GM23248 (cell line): Measurements from ENCODE around the gene NINJ1. TPM values are rescaled to one million over a fixed set of nuclear protein-coding genes. Genes with fewer than 3 reads are reported as not detected.
A peak's percentile ranks its signal among the peaks of the same experiment; 100 is the strongest.

Experiments
- DNase-seq: peaks from one replicate; pipeline ENCODE4 v3.0.0-alpha.2; 2015
- H2AFZ ChIP-seq: fragments of 200-600 bp; sonication (generic); 2 replicates; pipeline ENCODE4 v1.6.1; 2016; ENCODE audit warnings: antibody characterized with exemption
- H3F3A ChIP-seq: fragments of 200-600 bp; sonication (generic); 2 replicates; pipeline ENCODE4 v1.6.1; 2016; ENCODE audit warnings: mild to moderate bottlenecking, antibody characterized with exemption, mixed run types; ENCODE audit not compliant: insufficient read depth
- H3K27ac ChIP-seq: fragments of 200-600 bp; sonication (generic); 2 replicates; pipeline ENCODE4 v1.5.1; 2016; ENCODE audit warnings: mild to moderate bottlenecking
- H3K27me3 ChIP-seq: fragments of 200-600 bp; sonication (generic); replicated peaks from 2 replicates; pipeline ENCODE4 v1.6.1; 2016; ENCODE audit warnings: mild to moderate bottlenecking; ENCODE audit not compliant: insufficient read depth
- H3K36me3 ChIP-seq: fragments of 200-600 bp; sonication (generic); 2 replicates; pipeline ENCODE4 v1.6.1; 2016; ENCODE audit warnings: low read depth, mild to moderate bottlenecking
- H3K4me1 ChIP-seq: fragments of 200-600 bp; sonication (generic); 2 replicates; pipeline ENCODE4 v1.6.1; 2016; ENCODE audit warnings: mild to moderate bottlenecking; ENCODE audit not compliant: insufficient read depth
- H3K4me2 ChIP-seq: fragments of 200-600 bp; sonication (generic); one replicate; pipeline ENCODE4 v1.6.1; 2016; ENCODE audit warnings: mild to moderate bottlenecking; ENCODE audit not compliant: unreplicated experiment
- H3K4me3 ChIP-seq: fragments of 200-600 bp; sonication (generic); 2 replicates; pipeline ENCODE4 v1.5.1; 2016; ENCODE audit warnings: mild to moderate bottlenecking
- H3K79me2 ChIP-seq: fragments of 200-600 bp; sonication (generic); 2 replicates; pipeline ENCODE4 v1.6.1; 2016; ENCODE audit warnings: mild to moderate bottlenecking; ENCODE audit not compliant: insufficient read depth
- H3K9ac ChIP-seq: fragments of 200-600 bp; sonication (generic); 2 replicates; pipeline ENCODE4 v1.6.1; 2016; ENCODE audit warnings: mild to moderate bottlenecking
- H3K9me2 ChIP-seq: fragments of 200-600 bp; sonication (generic); 2 replicates; pipeline ENCODE4 v1.6.1; 2016; ENCODE audit warnings: mixed run types, mild to moderate bottlenecking, moderate library complexity; ENCODE audit not compliant: insufficient read depth
- H3K9me3 ChIP-seq: fragments of 200-600 bp; sonication (generic); one replicate; pipeline ENCODE4 v1.6.1; 2017; ENCODE audit warnings: low read depth
- H4K20me1 ChIP-seq: fragments of 200-600 bp; sonication (generic); 2 replicates; pipeline ENCODE4 v1.6.0; 2016; ENCODE audit not compliant: insufficient read depth
- EZH2 ChIP-seq: fragments of 200-600 bp; sonication (generic); IDR thresholded peaks from 2 replicates; pipeline ENCODE4 v1.6.1; 2018; ENCODE audit warnings: antibody characterized with exemption, mild to moderate bottlenecking; ENCODE audit not compliant: insufficient read depth, poor library complexity, severe bottlenecking
- EZH2phosphoT487 ChIP-seq: fragments of 200-600 bp; sonication (generic); IDR thresholded peaks from 2 replicates; pipeline ENCODE4 v1.6.1; 2018; ENCODE audit warnings: antibody characterized with exemption, moderate library complexity, mild to moderate bottlenecking, low read depth; ENCODE audit not compliant: insufficient read depth
- WGBS, 2 experiments: methylation state at CpG; one replicate each; pipeline ENCODE4 v1.1.6; 2015 to 2017; ENCODE audit warnings: low lambda C conversion rate in 2 of 2, low coverage in 1 of 2; ENCODE audit errors: missing lambda C conversion rate in 2 of 2; 5-methylcytosine and 5-hydroxymethylcytosine counted together
- in situ Hi-C: fragments of 300-500 bp; cut with MboI; formaldehyde crosslinking; loops from 2 replicates; pipeline ENCODE4 v1.15.0; 2020
- polyA plus RNA-seq: library from polyadenylated mRNA; unstranded; fragments of >200 nt; fragmentation: Nextera tagmentation; extraction: Ambion mirVana; gene quantifications from 2 replicates; pipeline ENCODE4 v1.2.1, GENCODE V29; 2016
- total RNA-seq: library from RNA; depleted of rRNA; stranded (reverse); fragments of >200 nt; shearing (Covaris generic); gene quantifications from 2 replicates; pipeline ENCODE4 v1.2.3, GENCODE V29; 2014

The NINJ1 gene
- total and polyA plus RNA-seq, 2 experiments from 2014 or later, result 24.9 to 44.2 TPM

GRCh38 chr9:93091056-93091452 lies 43.0 kb downstream of the NINJ1 start:
- in situ Hi-C loops, result no loop called here
- no peak overlapping the region for H3K9ac ChIP-seq
- no peaks in the 10 kb centered on the region for H3K79me2 ChIP-seq
- H4K20me1 ChIP-seq, result no peaks in the 10 kb centered on the region
- no peak overlapping the region for H3K4me3 ChIP-seq
- H3K9me2 ChIP-seq, result no peaks in the 10 kb centered on the region
- H3K27me3 ChIP-seq, result no peaks in the 10 kb centered on the region
- H3K4me2 ChIP-seq, result no peak overlapping the region
- no peaks in the 10 kb centered on the region for H3K36me3 ChIP-seq
- TF ChIP-seq EZH2phosphoT487 (no peak), EZH2 (no peak)
- no peak for DNase-seq
- peak overlapping the region; percentile 88 for H3K27ac ChIP-seq
- H3F3A ChIP-seq, result peaks cover 34% of the 10 kb centered on the region
- 47 to 54% methylated on average over 4 of the region's 4 CpGs for WGBS, 2 experiments
- H2AFZ ChIP-seq, result no peak overlapping the region
- no peaks in the 10 kb centered on the region for H3K9me3 ChIP-seq
- H3K4me1 ChIP-seq, result peaks cover 7% of the 10 kb centered on the region; the same call in 1 of the 2 replicates

- DNase-seq, result no peak
- Histone ChIP-seq H4K20me1 (no peaks in the 10 kb centered on the region), H3K27ac (no peak overlapping the region), H3K4me3 (no peak overlapping the region), H3K9ac (no peak overlapping the region), H3K9me2 (no peaks in the 10 kb centered on the region), H3K4me2 (no peak overlapping the region), H3K9me3 (no peaks in the 10 kb centered on the region), H3F3A (peaks cover 34% of the 10 kb centered on the region), H3K4me1 (peaks cover 7% of the 10 kb centered on the region; the same call in 1 of the 2 replicates), H2AFZ (no peak overlapping the region), H3K36me3 (no peaks in the 10 kb centered on the region), H3K27me3 (no peaks in the 10 kb centered on the region), H3K79me2 (no peaks in the 10 kb centered on the region)
- TF ChIP-seq EZH2phosphoT487 (no peak), EZH2 (no peak)
- in situ Hi-C loops, result no loop called here
- 88% methylated on average over 8 of the region's 8 CpGs for WGBS, 2 experiments
Measured at GRCh38 chr9:93090091-93090655, 43.9 kb downstream of the NINJ1 start.

- Histone ChIP-seq H3K4me3 (no peak overlapping the region), H3K4me2 (no peak overlapping the region), H3K79me2 (no peaks in the 10 kb centered on the region), H3K9me3 (no peaks in the 10 kb centered on the region), H3K27me3 (no peaks in the 10 kb centered on the region), H3F3A (peaks cover 34% of the 10 kb centered on the region), H3K36me3 (no peaks in the 10 kb centered on the region), H3K27ac (no peak overlapping the region), H3K4me1 (peaks cover 7% of the 10 kb centered on the region; the same call in 1 of the 2 replicates), H3K9me2 (no peaks in the 10 kb centered on the region), H3K9ac (no peak overlapping the region), H2AFZ (no peak overlapping the region), H4K20me1 (no peaks in the 10 kb centered on the region)
- TF ChIP-seq EZH2, result no peak
- TF ChIP-seq EZH2phosphoT487, result no peak
- in situ Hi-C loops, result no loop called here
- WGBS, 2 experiments, result 56 to 71% methylated on average over 9 to 12 of the region's 12 CpGs
- no peak for DNase-seq
Measured at GRCh38 chr9:93089481-93089991, 44.5 kb downstream of the NINJ1 start.

GRCh38 chr9:93089024-93089423 lies 45.0 kb downstream of the NINJ1 start:
- no peak for DNase-seq
- no peak overlapping the region for H3K27ac ChIP-seq
- H3K4me2 ChIP-seq, result no peak overlapping the region
- H3K9ac ChIP-seq, result no peak overlapping the region
- peaks cover 7% of the 10 kb centered on the region; the same call in 1 of the 2 replicates for H3K4me1 ChIP-seq
- no peaks in the 10 kb centered on the region for H3K36me3 ChIP-seq
- H3K9me2 ChIP-seq, result no peaks in the 10 kb centered on the region
- TF ChIP-seq EZH2 (no peak), EZH2phosphoT487 (no peak)
- H3K27me3 ChIP-seq, result no peaks in the 10 kb centered on the region
- no peaks in the 10 kb centered on the region for H4K20me1 ChIP-seq
- H3K9me3 ChIP-seq, result no peaks in the 10 kb centered on the region
- in situ Hi-C loops, result no loop called here
- no peaks in the 10 kb centered on the region for H3K79me2 ChIP-seq
- H3K4me3 ChIP-seq, result no peak overlapping the region
- H3F3A ChIP-seq, result peaks cover 34% of the 10 kb centered on the region
- no peak overlapping the region for H2AFZ ChIP-seq
- WGBS, 2 experiments, result 68 to 70% methylated on average over 5 of the region's 5 CpGs
